ENCODE data around the gene GALNT6.

Gene GALNT6

DNA sequence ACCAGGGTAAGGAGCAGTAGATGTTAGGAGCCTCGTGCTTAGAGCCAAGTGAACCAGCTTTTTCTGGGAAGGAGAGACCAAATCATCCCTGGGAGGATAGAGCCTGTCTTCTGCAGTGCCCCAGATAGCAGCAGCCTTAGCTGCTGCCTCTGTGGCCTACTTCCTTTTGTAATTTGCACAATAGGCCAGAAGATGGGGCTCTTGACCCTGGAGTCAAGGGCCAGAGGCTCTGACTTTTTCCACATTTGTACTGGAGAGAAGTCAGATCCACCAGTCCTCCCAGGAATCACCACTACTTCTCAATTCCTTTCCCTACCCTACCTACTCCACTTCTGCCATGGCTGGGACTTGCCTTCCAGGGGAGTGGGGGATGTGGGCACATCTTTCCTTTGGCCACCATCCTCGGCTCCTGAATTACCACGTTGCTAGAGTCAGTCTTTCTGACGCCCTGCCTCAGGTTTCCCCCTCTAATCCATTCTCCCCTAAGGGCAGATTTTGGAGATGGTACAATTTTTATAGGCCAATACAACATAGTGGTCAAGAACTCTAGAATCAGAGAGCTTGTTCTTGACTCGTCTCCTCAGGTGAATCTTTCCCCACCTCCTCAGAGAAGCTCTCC is 30.2 kb upstream of the GALNT6 start:
- Histone ChIP-seq H3K27ac (ENCODE audit: low read depth, low read length) (no peak overlapping the region), H3K36me3 (ENCODE audit: insufficient read depth, low read length) (no peaks in the 10 kb centered on the region), H3K9ac (ENCODE audit: low read length) (no peak overlapping the region), H3K4me1 (ENCODE audit: insufficient read depth, low read length) (no peaks in the 10 kb centered on the region), H3K27me3 (ENCODE audit: control insufficient read depth in 1 of 2, insufficient read depth in 2 of 2, low read length in 2 of 2) (peaks cover 12 to 16% of the 10 kb centered on the region in 2 donors), H3K4me3 (ENCODE audit: low read depth in 1 of 2, low read length in 2 of 2) (no peak overlapping the region), H3K9me3 (ENCODE audit: low read length) (no peaks in the 10 kb centered on the region)

DNA sequence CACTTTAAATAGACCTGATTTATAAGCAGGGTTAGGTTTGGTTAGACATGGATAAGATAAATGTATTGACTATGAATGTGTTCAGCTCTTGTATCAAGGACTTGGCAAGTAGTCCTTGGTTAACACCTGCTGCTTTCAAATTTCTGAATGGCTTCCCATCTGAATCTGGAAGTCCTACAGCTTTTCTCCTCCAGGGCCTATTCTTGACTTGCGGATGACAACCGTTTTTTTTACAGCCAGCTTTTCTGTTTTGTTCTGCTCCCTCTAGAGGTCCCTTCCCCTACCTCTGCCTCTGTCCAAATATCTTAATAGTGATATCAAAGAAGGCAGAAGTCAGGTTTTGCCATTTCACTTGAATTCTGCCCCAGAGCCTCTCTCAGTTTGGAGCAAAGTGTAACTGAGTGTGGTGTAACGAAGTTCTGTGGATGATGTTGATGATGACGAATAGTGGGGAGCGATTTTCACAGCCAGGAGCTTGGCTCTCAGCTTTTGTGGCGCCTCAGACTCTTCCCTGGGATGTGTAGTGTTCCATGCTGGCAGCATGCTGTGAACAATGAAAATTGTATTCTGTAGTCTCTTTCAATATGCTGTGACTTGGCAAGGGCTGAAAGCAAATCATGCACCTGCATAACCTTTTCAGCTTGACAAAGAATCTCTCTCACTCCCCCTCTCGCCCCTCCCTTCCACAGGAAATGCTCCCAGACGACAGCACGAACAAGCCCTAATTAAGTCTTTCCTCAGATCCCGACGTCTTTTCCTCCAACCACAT is 28.4 kb upstream of the GALNT6 start:
- Histone ChIP-seq H3K9ac (ENCODE audit: low read length) (no peak overlapping the region), H3K9me3 (ENCODE audit: low read length) (no peaks in the 10 kb centered on the region), H3K4me1 (ENCODE audit: insufficient read depth, low read length) (no peaks in the 10 kb centered on the region), H3K4me3 (ENCODE audit: low read depth in 1 of 2, low read length in 2 of 2) (no peak overlapping the region), H3K27me3 (ENCODE audit: control insufficient read depth in 1 of 2, insufficient read depth in 2 of 2, low read length in 2 of 2) (peaks cover 10 to 12% of the 10 kb centered on the region in 2 donors), H3K27ac (ENCODE audit: low read depth, low read length) (no peak overlapping the region), H3K36me3 (ENCODE audit: insufficient read depth, low read length) (no peaks in the 10 kb centered on the region)

GRCh38 chr12:51417826-51418225 is 26.6 kb upstream of the GALNT6 start:
- peaks cover 0 to 5% of the 10 kb centered on the region in 2 donors for H3K27me3 ChIP-seq (ENCODE audit: control insufficient read depth in 1 of 2, insufficient read depth in 2 of 2, low read length in 2 of 2)
- H3K4me1 ChIP-seq (ENCODE audit: insufficient read depth, low read length), result no peaks in the 10 kb centered on the region
- H3K9ac ChIP-seq (ENCODE audit: low read length), result no peak overlapping the region
- no peaks in the 10 kb centered on the region for H3K9me3 ChIP-seq (ENCODE audit: low read length)
- H3K36me3 ChIP-seq (ENCODE audit: insufficient read depth, low read length), result no peaks in the 10 kb centered on the region
- no peak overlapping the region for H3K27ac ChIP-seq (ENCODE audit: low read depth, low read length)
- H3K4me3 ChIP-seq (ENCODE audit: low read depth in 1 of 2, low read length in 2 of 2), result no peak overlapping the region

- no peaks in the 10 kb centered on the region for H3K4me1 ChIP-seq (ENCODE audit: insufficient read depth, low read length)
- no peaks in the 10 kb centered on the region for H3K9me3 ChIP-seq (ENCODE audit: low read length)
- no peaks in the 10 kb centered on the region for H3K36me3 ChIP-seq (ENCODE audit: insufficient read depth, low read length)
- H3K9ac ChIP-seq (ENCODE audit: low read length), result no peak overlapping the region
- H3K27ac ChIP-seq (ENCODE audit: low read depth, low read length), result no peak overlapping the region
- H3K27me3 ChIP-seq (ENCODE audit: control insufficient read depth in 1 of 2, insufficient read depth in 2 of 2, low read length in 2 of 2), result no peaks in the 10 kb centered on the region
- H3K4me3 ChIP-seq (ENCODE audit: low read depth in 1 of 2, low read length in 2 of 2), result no peak overlapping the region
Measured at GRCh38 chr12:51415931-51416330, 24.7 kb upstream of the GALNT6 start.

GRCh38 chr12:51413791-51414190 is 22.6 kb upstream of the GALNT6 start:
- Histone ChIP-seq H3K9me3 (ENCODE audit: low read length) (no peaks in the 10 kb centered on the region), H3K4me1 (ENCODE audit: insufficient read depth, low read length) (no peaks in the 10 kb centered on the region), H3K27ac (ENCODE audit: low read depth, low read length) (no peak overlapping the region), H3K4me3 (ENCODE audit: low read depth in 1 of 2, low read length in 2 of 2) (no peak overlapping the region), H3K27me3 (ENCODE audit: control insufficient read depth in 1 of 2, insufficient read depth in 2 of 2, low read length in 2 of 2) (no peaks in the 10 kb centered on the region), H3K36me3 (ENCODE audit: insufficient read depth, low read length) (no peaks in the 10 kb centered on the region), H3K9ac (ENCODE audit: low read length) (no peak overlapping the region)

- no peaks in the 10 kb centered on the region for H3K27me3 ChIP-seq (ENCODE audit: control insufficient read depth in 1 of 2, insufficient read depth in 2 of 2, low read length in 2 of 2)
- H3K4me3 ChIP-seq (ENCODE audit: low read depth in 1 of 2, low read length in 2 of 2), result no peak overlapping the region
- no peaks in the 10 kb centered on the region for H3K9me3 ChIP-seq (ENCODE audit: low read length)
- no peaks in the 10 kb centered on the region for H3K4me1 ChIP-seq (ENCODE audit: insufficient read depth, low read length)
- H3K9ac ChIP-seq (ENCODE audit: low read length), result no peak overlapping the region
- no peak overlapping the region for H3K27ac ChIP-seq (ENCODE audit: low read depth, low read length)
- H3K36me3 ChIP-seq (ENCODE audit: insufficient read depth, low read length), result no peaks in the 10 kb centered on the region
Measured at GRCh38 chr12:51413149-51413548, 21.9 kb upstream of the GALNT6 start.

DNA sequence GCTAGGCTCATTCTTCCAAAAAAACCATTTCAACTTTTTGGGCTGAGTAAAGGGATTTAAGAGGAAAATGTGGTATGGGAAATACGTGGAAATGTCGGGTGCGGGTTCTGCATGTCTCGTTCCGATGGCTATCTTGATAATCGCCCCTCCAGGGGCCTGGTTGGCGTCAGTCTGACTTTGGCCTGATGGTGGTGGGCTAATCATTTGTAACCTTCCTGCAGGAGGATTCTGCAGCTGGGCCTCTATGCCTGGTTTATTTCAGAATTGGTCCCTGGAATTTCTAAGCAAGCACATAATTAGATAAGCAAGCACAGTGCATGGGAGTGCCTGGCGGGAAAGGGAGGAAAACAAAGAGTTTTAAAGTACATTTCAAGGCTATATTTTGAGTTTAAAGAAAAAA is 18.6 kb upstream of the GALNT6 start:
- Histone ChIP-seq H3K27me3 (ENCODE audit: control insufficient read depth in 1 of 2, insufficient read depth in 2 of 2, low read length in 2 of 2) (no peaks in the 10 kb centered on the region), H3K9ac (ENCODE audit: low read length) (no peak overlapping the region), H3K9me3 (ENCODE audit: low read length) (no peaks in the 10 kb centered on the region), H3K4me3 (ENCODE audit: low read depth in 1 of 2, low read length in 2 of 2) (no peak overlapping the region), H3K4me1 (ENCODE audit: insufficient read depth, low read length) (no peaks in the 10 kb centered on the region), H3K27ac (ENCODE audit: low read depth, low read length) (no peak overlapping the region), H3K36me3 (ENCODE audit: insufficient read depth, low read length) (no peaks in the 10 kb centered on the region)

GRCh38 chr12:51407604-51408003 is 16.4 kb upstream of the GALNT6 start:
- Histone ChIP-seq H3K4me3 (ENCODE audit: low read depth in 1 of 2, low read length in 2 of 2) (no peak overlapping the region), H3K27ac (ENCODE audit: low read depth, low read length) (no peak overlapping the region), H3K4me1 (ENCODE audit: insufficient read depth, low read length) (no peaks in the 10 kb centered on the region), H3K27me3 (ENCODE audit: control insufficient read depth in 1 of 2, insufficient read depth in 2 of 2, low read length in 2 of 2) (no peaks in the 10 kb centered on the region), H3K9ac (ENCODE audit: low read length) (no peak overlapping the region), H3K36me3 (ENCODE audit: insufficient read depth, low read length) (no peaks in the 10 kb centered on the region), H3K9me3 (ENCODE audit: low read length) (no peaks in the 10 kb centered on the region)

DNA sequence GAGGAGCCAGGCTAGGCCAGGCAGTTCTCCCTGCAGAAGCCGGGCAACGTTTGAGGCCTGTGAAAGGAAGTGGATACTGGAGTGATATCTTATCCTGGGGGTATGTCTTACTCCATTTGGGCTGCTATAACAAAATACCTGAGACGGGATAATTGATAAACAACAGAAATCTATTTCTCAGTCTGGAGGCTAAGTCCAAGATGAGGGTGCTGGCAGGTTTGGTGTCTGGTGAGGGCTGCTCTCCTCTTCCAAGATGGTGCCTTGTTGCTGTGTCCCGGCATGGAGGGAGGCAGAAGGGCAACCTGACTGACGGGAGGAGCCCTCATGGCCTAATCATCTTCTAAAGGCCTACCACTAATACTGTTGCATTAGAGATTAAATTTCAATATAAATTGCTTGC is 15.7 kb upstream of the GALNT6 start:
- Histone ChIP-seq H3K4me3 (ENCODE audit: low read depth in 1 of 2, low read length in 2 of 2) (no peak overlapping the region), H3K36me3 (ENCODE audit: insufficient read depth, low read length) (no peaks in the 10 kb centered on the region), H3K27ac (ENCODE audit: low read depth, low read length) (no peak overlapping the region), H3K9ac (ENCODE audit: low read length) (no peak overlapping the region), H3K9me3 (ENCODE audit: low read length) (no peaks in the 10 kb centered on the region), H3K4me1 (ENCODE audit: insufficient read depth, low read length) (no peaks in the 10 kb centered on the region), H3K27me3 (ENCODE audit: control insufficient read depth in 1 of 2, insufficient read depth in 2 of 2, low read length in 2 of 2) (no peaks in the 10 kb centered on the region)

GRCh38 chr12:51406290-51406689 is 15.1 kb upstream of the GALNT6 start:
- Histone ChIP-seq H3K36me3 (ENCODE audit: insufficient read depth, low read length) (no peaks in the 10 kb centered on the region), H3K9ac (ENCODE audit: low read length) (no peak overlapping the region), H3K27ac (ENCODE audit: low read depth, low read length) (no peak overlapping the region)

DNA sequence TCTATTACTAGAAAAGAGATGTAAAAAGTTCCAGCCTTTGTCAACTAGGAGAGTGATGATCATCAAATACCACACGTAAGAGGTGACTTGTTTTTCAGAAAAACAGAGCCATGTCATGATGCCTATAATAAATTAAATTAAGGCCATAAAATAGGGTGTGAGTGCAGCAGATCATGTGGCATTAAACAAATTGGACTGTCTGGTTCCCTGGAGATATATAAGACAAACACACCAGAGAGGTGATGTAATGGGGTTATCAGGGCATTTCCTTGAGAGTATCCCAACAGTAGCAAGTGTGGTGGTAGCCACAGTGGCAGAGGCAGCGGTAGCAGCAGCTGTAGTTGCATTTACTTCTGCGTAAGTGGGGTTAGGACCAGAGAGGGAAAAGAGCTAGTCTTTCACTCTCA is 14.6 kb upstream of the GALNT6 start:
- no peak overlapping the region for H3K9ac ChIP-seq (ENCODE audit: low read length)
- H3K36me3 ChIP-seq (ENCODE audit: insufficient read depth, low read length), result no peaks in the 10 kb centered on the region
- no peak overlapping the region for H3K4me3 ChIP-seq (ENCODE audit: low read depth in 1 of 2, low read length in 2 of 2)
- H3K27ac ChIP-seq (ENCODE audit: low read depth, low read length), result no peak overlapping the region
- H3K4me1 ChIP-seq (ENCODE audit: insufficient read depth, low read length), result no peaks in the 10 kb centered on the region
- no peaks in the 10 kb centered on the region for H3K9me3 ChIP-seq (ENCODE audit: low read length)
- no peaks in the 10 kb centered on the region for H3K27me3 ChIP-seq (ENCODE audit: control insufficient read depth in 1 of 2, insufficient read depth in 2 of 2, low read length in 2 of 2)

More at GRCh38 chr12:51406290-51406689, 15.1 kb upstream of the GALNT6 start:
- no peaks in the 10 kb centered on the region for H3K4me1 ChIP-seq (ENCODE audit: insufficient read depth, low read length)
- no peaks in the 10 kb centered on the region for H3K27me3 ChIP-seq (ENCODE audit: control insufficient read depth in 1 of 2, insufficient read depth in 2 of 2, low read length in 2 of 2)
- no peak overlapping the region for H3K4me3 ChIP-seq (ENCODE audit: low read depth in 1 of 2, low read length in 2 of 2)
- no peaks in the 10 kb centered on the region for H3K9me3 ChIP-seq (ENCODE audit: low read length)

- H3K27ac ChIP-seq (ENCODE audit: low read depth, low read length), result no peak overlapping the region
- H3K27me3 ChIP-seq (ENCODE audit: control insufficient read depth in 1 of 2, insufficient read depth in 2 of 2, low read length in 2 of 2), result no peaks in the 10 kb centered on the region
- H3K9ac ChIP-seq (ENCODE audit: low read length), result no peak overlapping the region
- no peak overlapping the region for H3K4me3 ChIP-seq (ENCODE audit: low read depth in 1 of 2, low read length in 2 of 2)
- H3K4me1 ChIP-seq (ENCODE audit: insufficient read depth, low read length), result no peaks in the 10 kb centered on the region
- H3K9me3 ChIP-seq (ENCODE audit: low read length), result no peaks in the 10 kb centered on the region
- no peaks in the 10 kb centered on the region for H3K36me3 ChIP-seq (ENCODE audit: insufficient read depth, low read length)
Measured at GRCh38 chr12:51404627-51405026, 13.4 kb upstream of the GALNT6 start.

Data from muscle layer of colon (tissue), 2 donors.